ENCODE results near the gene TPD52L2. TPM values are rescaled to one million over a fixed set of nuclear protein-coding genes. Genes with fewer than 3 reads are reported as not detected.

Gene TPD52L2
- total RNA-seq, result 10 to 100 TPM; 58.6 to 58.9 TPM

- Mint-ChIP-seq H3K27me3 (no peaks in the 10 kb centered on the region), H3K4me1 (peaks cover 19% of the 10 kb centered on the region), H3K9me3 (no peaks in the 10 kb centered on the region), H3K36me3 (peaks cover 7% of the 10 kb centered on the region), H3K4me3 (peak within 1 kb of the TSS; percentile 90), H3K27ac (peak within 1 kb of the TSS; percentile 93)
- peak; percentile 97 for DNase-seq
These were observed at the start of gene TPD52L2 for GRCh38 chr20:63864978-63865640. TSS of gene TPD52L2 (plus strand) at chr20:63865270. CDS start at chr20:63865366, 96 bp downstream.

- Mint-ChIP-seq H3K4me3 (no peak overlapping the region), H3K27ac (no peak overlapping the region), H3K9me3 (no peaks in the 10 kb centered on the region), H3K27me3 (no peaks in the 10 kb centered on the region), H3K36me3 (no peaks in the 10 kb centered on the region), H3K4me1 (no peaks in the 10 kb centered on the region)
- DNase-seq, result no peak
These were observed 49.3 kb upstream of the TPD52L2 start for GRCh38 chr20:63815615-63816253.

GRCh38 chr20:63819224-63819921 is 45.7 kb upstream of the TPD52L2 start:
- DNase-seq, result no peak
- no peaks in the 10 kb centered on the region for H3K9me3 Mint-ChIP-seq
- H3K4me3 Mint-ChIP-seq, result no peak overlapping the region

GRCh38 chr20:63821811-63822210 is 43.3 kb upstream of the TPD52L2 start:
- no peak overlapping the region for H3K4me3 Mint-ChIP-seq
- H3K36me3 Mint-ChIP-seq, result no peaks in the 10 kb centered on the region
- H3K9me3 Mint-ChIP-seq, result no peaks in the 10 kb centered on the region
- H3K27ac Mint-ChIP-seq, result no peak overlapping the region
- peaks cover 2% of the 10 kb centered on the region for H3K4me1 Mint-ChIP-seq
- H3K27me3 Mint-ChIP-seq, result peaks cover 25% of the 10 kb centered on the region
- no peak for DNase-seq

More at GRCh38 chr20:63819224-63819921, 45.7 kb upstream of the TPD52L2 start:
- Mint-ChIP-seq H3K36me3 (no peaks in the 10 kb centered on the region), H3K4me1 (no peaks in the 10 kb centered on the region), H3K27ac (no peak overlapping the region), H3K27me3 (peaks cover 10% of the 10 kb centered on the region)

GRCh38 chr20:63822276-63822696 is 42.8 kb upstream of the TPD52L2 start:
- no peak overlapping the region for H3K4me3 Mint-ChIP-seq
- peaks cover 2% of the 10 kb centered on the region for H3K4me1 Mint-ChIP-seq
- peaks cover 30% of the 10 kb centered on the region for H3K27me3 Mint-ChIP-seq
- H3K27ac Mint-ChIP-seq, result no peak overlapping the region
- DNase-seq, result no peak
- H3K9me3 Mint-ChIP-seq, result no peaks in the 10 kb centered on the region
- H3K36me3 Mint-ChIP-seq, result no peaks in the 10 kb centered on the region

GRCh38 chr20:63823691-63824311 is 41.3 kb upstream of the TPD52L2 start:
- no peak for DNase-seq
- peaks cover 2% of the 10 kb centered on the region for H3K4me1 Mint-ChIP-seq
- no peak overlapping the region for H3K4me3 Mint-ChIP-seq
- H3K27me3 Mint-ChIP-seq, result peaks cover 40% of the 10 kb centered on the region
- no peaks in the 10 kb centered on the region for H3K9me3 Mint-ChIP-seq
- H3K36me3 Mint-ChIP-seq, result no peaks in the 10 kb centered on the region
- H3K27ac Mint-ChIP-seq, result no peak overlapping the region

- Mint-ChIP-seq H3K9me3 (no peaks in the 10 kb centered on the region), H3K4me1 (peaks cover 13% of the 10 kb centered on the region), H3K27ac (no peak overlapping the region), H3K4me3 (no peak overlapping the region), H3K36me3 (peaks cover 1% of the 10 kb centered on the region), H3K27me3 (peaks cover 54% of the 10 kb centered on the region)
- no peak for DNase-seq
These were observed 39.5 kb upstream of the TPD52L2 start for GRCh38 chr20:63825331-63826118.

- H3K9me3 Mint-ChIP-seq, result no peaks in the 10 kb centered on the region
- H3K36me3 Mint-ChIP-seq, result peaks cover 1% of the 10 kb centered on the region
- no peak overlapping the region for H3K27ac Mint-ChIP-seq
- H3K27me3 Mint-ChIP-seq, result peaks cover 54% of the 10 kb centered on the region
- peaks cover 13% of the 10 kb centered on the region for H3K4me1 Mint-ChIP-seq
- no peak for DNase-seq
- no peak overlapping the region for H3K4me3 Mint-ChIP-seq
These were observed 38.3 kb upstream of the TPD52L2 start for GRCh38 chr20:63826753-63827152.

GRCh38 chr20:63828124-63828523 is 36.9 kb upstream of the TPD52L2 start:
- no peaks in the 10 kb centered on the region for H3K9me3 Mint-ChIP-seq
- peaks cover 13% of the 10 kb centered on the region for H3K4me1 Mint-ChIP-seq
- peaks cover 65% of the 10 kb centered on the region for H3K27me3 Mint-ChIP-seq
- no peak overlapping the region for H3K4me3 Mint-ChIP-seq
- no peak overlapping the region for H3K27ac Mint-ChIP-seq
- DNase-seq, result no peak
- peaks cover 1% of the 10 kb centered on the region for H3K36me3 Mint-ChIP-seq

GRCh38 chr20:63828545-63828944 is 36.5 kb upstream of the TPD52L2 start:
- DNase-seq, result no peak
- H3K27me3 Mint-ChIP-seq, result peaks cover 68% of the 10 kb centered on the region
- no peaks in the 10 kb centered on the region for H3K9me3 Mint-ChIP-seq
- peaks cover 13% of the 10 kb centered on the region for H3K4me1 Mint-ChIP-seq
- no peak overlapping the region for H3K4me3 Mint-ChIP-seq
- H3K36me3 Mint-ChIP-seq, result peaks cover 1% of the 10 kb centered on the region
- no peak overlapping the region for H3K27ac Mint-ChIP-seq

GRCh38 chr20:63828951-63829350 is 36.1 kb upstream of the TPD52L2 start:
- Mint-ChIP-seq H3K9me3 (no peaks in the 10 kb centered on the region), H3K27ac (no peak overlapping the region), H3K4me1 (peaks cover 13% of the 10 kb centered on the region), H3K4me3 (no peak overlapping the region), H3K36me3 (peaks cover 1% of the 10 kb centered on the region), H3K27me3 (peaks cover 68% of the 10 kb centered on the region)
- DNase-seq, result no peak

- DNase-seq, result no peak
- Mint-ChIP-seq H3K4me3 (peak overlapping the region; percentile 79), H3K36me3 (peaks cover 1% of the 10 kb centered on the region), H3K4me1 (peaks cover 13% of the 10 kb centered on the region), H3K9me3 (no peaks in the 10 kb centered on the region), H3K27me3 (peaks cover 68% of the 10 kb centered on the region), H3K27ac (no peak overlapping the region)
These were observed 35.5 kb upstream of the TPD52L2 start for GRCh38 chr20:63829603-63829944.

- Mint-ChIP-seq H3K27me3 (peaks cover 68% of the 10 kb centered on the region), H3K9me3 (no peaks in the 10 kb centered on the region), H3K4me1 (peaks cover 13% of the 10 kb centered on the region), H3K27ac (no peak overlapping the region), H3K4me3 (peak overlapping the region; percentile 79), H3K36me3 (peaks cover 1% of the 10 kb centered on the region)
- no peak for DNase-seq
These were observed 34.9 kb upstream of the TPD52L2 start for GRCh38 chr20:63829945-63830835.

Measured in activated naive CD8-positive, alpha-beta T cell treated with anti-CD3 and anti-CD28 coated beads for 36 hours (primary cell).